ENCODE data around the gene CSNK1D. TPM values are rescaled to one million over a fixed set of nuclear protein-coding genes. Genes with fewer than 3 reads are reported as not detected.
A peak's percentile ranks its signal among the peaks of the same experiment; 100 is the strongest.

CSNK1D gene
- total RNA-seq, 1 experiment from 2014 or later, result 157 TPM

DNA sequence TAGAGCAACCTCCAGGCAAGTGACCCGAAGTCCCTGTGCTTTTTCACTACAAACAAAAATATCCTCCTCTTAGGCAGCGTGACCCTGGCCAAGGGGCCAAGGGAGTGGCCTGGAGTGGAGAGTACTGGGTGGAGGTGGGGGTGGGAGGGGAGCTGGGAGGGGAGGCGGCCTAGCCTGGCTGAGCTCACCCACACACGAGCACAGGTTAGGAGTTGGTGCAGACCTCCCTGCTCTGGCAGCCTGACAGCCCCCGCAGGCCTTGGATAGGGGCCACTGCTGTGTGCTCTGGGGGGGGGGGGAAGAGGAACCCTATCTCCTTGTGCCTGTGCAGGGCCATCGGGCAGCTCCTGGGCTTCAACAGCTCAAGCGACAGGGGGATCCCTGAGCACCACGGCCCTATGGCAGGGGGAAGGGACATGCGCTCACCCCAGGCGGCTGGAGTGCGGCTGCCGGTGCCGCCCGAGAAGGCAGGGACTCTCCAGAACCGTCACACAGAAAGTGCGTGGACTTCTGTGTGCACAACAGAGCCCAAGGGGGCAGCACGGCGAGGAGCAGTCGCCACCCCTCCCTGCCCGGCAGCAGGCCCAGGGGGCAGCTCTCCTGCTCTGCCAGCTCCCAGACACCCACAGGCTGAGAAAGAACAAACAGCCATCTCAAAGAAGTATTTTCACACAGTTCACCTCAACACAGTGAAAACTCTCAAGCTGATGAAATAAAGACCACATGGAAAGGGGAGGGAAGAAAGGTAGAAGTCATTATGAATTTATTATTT lies 31.4 kb downstream of the CSNK1D start:
- peak overlapping the region; percentile 58 for H3K27ac Mint-ChIP-seq (ENCODE audit: unreplicated experiment)
- DNase-seq, result no peak
- peaks cover 90% of the 10 kb centered on the region for H3K36me3 Mint-ChIP-seq (ENCODE audit: insufficient read depth, unreplicated experiment)
- peaks cover 33% of the 10 kb centered on the region for H3K4me1 Mint-ChIP-seq (ENCODE audit: low read depth, unreplicated experiment)
- intact Hi-C loops (cut with micrococcal nuclease; ENCODE audit: unreplicated experiment), result loop anchor here (10.0 kb wide), 2 partner anchors 53 to 83 kb away; no protein-coding TSS in a partner anchor
- BruUV-seq (replicated peaks), result no TSS peak
- H3K4me3 Mint-ChIP-seq (ENCODE audit: low read depth, unreplicated experiment), result no peak overlapping the region
- TF ChIP-seq, protein P1, sequence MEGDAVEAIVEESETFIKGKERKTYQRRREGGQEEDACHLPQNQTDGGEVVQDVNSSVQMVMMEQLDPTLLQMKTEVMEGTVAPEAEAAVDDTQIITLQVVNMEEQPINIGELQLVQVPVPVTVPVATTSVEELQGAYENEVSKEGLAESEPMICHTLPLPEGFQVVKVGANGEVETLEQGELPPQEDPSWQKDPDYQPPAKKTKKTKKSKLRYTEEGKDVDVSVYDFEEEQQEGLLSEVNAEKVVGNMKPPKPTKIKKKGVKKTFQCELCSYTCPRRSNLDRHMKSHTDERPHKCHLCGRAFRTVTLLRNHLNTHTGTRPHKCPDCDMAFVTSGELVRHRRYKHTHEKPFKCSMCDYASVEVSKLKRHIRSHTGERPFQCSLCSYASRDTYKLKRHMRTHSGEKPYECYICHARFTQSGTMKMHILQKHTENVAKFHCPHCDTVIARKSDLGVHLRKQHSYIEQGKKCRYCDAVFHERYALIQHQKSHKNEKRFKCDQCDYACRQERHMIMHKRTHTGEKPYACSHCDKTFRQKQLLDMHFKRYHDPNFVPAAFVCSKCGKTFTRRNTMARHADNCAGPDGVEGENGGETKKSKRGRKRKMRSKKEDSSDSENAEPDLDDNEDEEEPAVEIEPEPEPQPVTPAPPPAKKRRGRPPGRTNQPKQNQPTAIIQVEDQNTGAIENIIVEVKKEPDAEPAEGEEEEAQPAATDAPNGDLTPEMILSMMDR (IDR thresholded peaks at IDR 0.05; ENCODE audit: unreplicated experiment), result no peak
- no peaks in the 10 kb centered on the region for H3K9me3 Mint-ChIP-seq (ENCODE audit: low read depth, unreplicated experiment)
- H3K27me3 Mint-ChIP-seq (ENCODE audit: unreplicated experiment), result no peaks in the 10 kb centered on the region
- CTCF ChIA-PET, result interaction anchor here (0.7 to 1.0 kb wide), 2 partner anchors 54 to 97 kb away, joined by 3 to 7 read pairs; no protein-coding TSS in a partner anchor

DNA sequence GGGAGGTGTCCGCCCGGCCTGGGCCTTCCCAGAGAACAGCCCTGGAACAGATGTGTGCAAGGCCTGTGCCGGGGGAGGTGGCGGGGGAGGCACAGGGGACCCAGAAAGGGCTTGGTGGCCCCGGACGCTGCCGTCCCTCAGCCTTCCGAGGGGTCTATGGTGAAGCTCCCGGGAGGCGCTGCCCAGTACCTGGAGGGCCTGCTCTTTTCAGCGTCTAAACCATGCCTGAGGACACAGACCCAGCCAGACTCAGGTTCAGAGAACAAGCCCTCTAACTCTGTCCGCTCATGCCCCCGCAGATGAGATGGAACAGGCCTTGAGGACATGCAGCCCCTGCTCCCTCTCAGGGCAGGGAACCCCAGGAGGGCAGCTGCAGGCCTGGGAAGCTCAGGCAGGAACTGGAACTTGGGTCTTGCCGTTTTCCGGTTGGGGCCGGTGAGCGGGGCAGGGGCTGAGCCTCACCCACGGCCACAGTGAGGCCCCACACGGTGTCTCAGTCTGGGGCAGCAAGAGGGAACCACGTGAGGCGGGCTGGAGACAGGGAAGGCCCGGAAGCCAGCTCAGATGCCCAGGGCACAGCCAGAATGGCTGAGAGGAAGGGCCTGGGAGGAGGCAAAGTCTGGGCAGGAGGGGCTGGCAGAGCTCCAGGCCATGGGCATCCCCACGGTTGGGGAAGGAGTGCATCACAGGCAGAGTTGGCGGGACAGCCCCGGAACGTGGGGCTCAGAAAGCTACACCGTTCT lies 32.1 kb downstream of the CSNK1D start:
- BruUV-seq (replicated peaks), result no TSS peak
- peak overlapping the region; percentile 58 for H3K27ac Mint-ChIP-seq (ENCODE audit: unreplicated experiment)
- H3K9me3 Mint-ChIP-seq (ENCODE audit: low read depth, unreplicated experiment), result no peaks in the 10 kb centered on the region
- TF ChIP-seq, protein P1 (IDR thresholded peaks at IDR 0.05; ENCODE audit: unreplicated experiment), result no peak
- peaks cover 86% of the 10 kb centered on the region for H3K36me3 Mint-ChIP-seq (ENCODE audit: insufficient read depth, unreplicated experiment)
- CTCF ChIA-PET, result interaction anchor here (0.7 to 1.0 kb wide), 3 partner anchors 9 to 98 kb away, joined by 3 to 7 read pairs (median 7); no protein-coding TSS in a partner anchor
- no peak overlapping the region for H3K4me3 Mint-ChIP-seq (ENCODE audit: low read depth, unreplicated experiment)
- intact Hi-C loops (cut with micrococcal nuclease; ENCODE audit: unreplicated experiment), result loop anchor here (10.0 kb wide), 2 partner anchors 53 to 83 kb away; no protein-coding TSS in a partner anchor
- no peaks in the 10 kb centered on the region for H3K27me3 Mint-ChIP-seq (ENCODE audit: unreplicated experiment)
- DNase-seq, result peak; percentile 48
- peaks cover 25% of the 10 kb centered on the region for H3K4me1 Mint-ChIP-seq (ENCODE audit: low read depth, unreplicated experiment)

DNA sequence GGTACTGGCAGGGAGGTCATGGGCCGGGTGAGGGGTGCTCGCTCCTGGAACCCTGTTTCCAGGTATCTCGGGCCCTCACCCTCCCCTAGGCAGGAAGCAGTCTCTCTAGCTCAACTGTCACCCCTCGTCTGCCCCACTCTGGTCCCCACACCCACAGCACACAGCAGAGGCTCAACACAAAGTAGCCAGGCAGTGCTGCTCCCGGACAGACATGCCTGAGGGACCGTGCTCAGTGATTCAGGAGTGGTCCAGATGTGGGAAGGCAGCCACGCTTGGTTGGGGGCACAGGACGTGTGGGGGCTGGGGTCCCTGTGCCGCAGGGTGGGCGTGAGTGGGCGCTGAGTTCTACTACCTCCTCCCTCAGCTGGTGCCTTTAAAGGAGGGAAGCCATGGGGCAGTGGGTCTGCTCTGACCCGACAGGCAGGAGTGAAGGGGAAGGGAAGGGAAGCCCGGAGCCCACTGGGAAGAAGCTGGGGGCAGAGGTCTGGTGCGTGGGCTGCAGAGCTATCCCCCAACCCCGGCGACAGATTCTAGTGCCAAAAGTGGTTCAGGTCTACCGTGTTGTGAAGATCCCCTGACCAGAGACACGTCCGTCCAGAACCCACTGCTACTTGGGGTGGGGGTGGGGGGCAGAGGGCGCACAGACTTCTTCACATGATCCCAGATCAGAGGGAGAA lies 32.9 kb downstream of the CSNK1D start:
- Mint-ChIP-seq H3K4me1 (ENCODE audit: low read depth, unreplicated experiment) (peaks cover 23% of the 10 kb centered on the region), H3K27ac (ENCODE audit: unreplicated experiment) (peak overlapping the region; percentile 17), H3K36me3 (ENCODE audit: insufficient read depth, unreplicated experiment) (peaks cover 84% of the 10 kb centered on the region), H3K4me3 (ENCODE audit: low read depth, unreplicated experiment) (no peak overlapping the region), H3K9me3 (ENCODE audit: low read depth, unreplicated experiment) (no peaks in the 10 kb centered on the region), H3K27me3 (ENCODE audit: unreplicated experiment) (no peaks in the 10 kb centered on the region)
- CTCF ChIA-PET, result interaction anchor here (0.7 kb wide), 1 partner anchor 10 kb away, joined by 7 read pairs; no protein-coding TSS in a partner anchor
- BruUV-seq (replicated peaks), result no TSS peak
- TF ChIP-seq, protein P1 (IDR thresholded peaks at IDR 0.05; ENCODE audit: unreplicated experiment), result no peak
- no peak for DNase-seq
- intact Hi-C loops (cut with micrococcal nuclease; ENCODE audit: unreplicated experiment), result loop anchor here (10.0 kb wide), 2 partner anchors 54 to 84 kb away; no protein-coding TSS in a partner anchor

DNA sequence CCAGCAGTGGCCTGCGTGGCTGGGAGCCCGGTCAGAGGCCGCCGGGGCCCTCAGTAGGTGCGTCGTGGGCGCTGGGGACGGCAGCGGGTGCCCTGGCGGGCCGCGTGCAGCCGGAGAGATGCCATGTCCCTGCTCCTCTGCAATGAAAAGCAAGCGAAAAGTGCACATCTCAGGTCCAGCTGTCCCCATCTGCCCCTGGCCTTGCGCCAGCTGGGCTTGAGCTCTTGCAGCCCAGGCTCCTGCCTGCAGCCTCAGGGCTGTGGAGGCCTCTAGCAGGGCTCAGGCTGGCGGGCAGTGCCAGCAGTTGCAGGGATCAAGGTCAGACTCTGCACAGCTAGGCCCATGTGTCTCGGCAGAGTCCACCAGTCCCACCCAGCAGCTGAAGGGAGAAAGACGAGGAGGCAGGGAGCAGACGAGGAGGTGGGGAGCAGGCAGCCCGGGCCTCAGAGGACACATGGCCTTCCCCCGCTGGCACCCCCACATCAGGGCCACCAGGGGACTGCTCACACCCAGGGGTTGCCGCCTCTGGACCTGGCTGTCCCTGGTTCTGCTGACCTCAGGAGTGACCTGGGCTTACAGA lies 33.5 kb downstream of the CSNK1D start:
- H3K4me1 Mint-ChIP-seq (ENCODE audit: low read depth, unreplicated experiment), result peaks cover 20% of the 10 kb centered on the region
- no peak overlapping the region for H3K4me3 Mint-ChIP-seq (ENCODE audit: low read depth, unreplicated experiment)
- H3K9me3 Mint-ChIP-seq (ENCODE audit: low read depth, unreplicated experiment), result no peaks in the 10 kb centered on the region
- DNase-seq, result no peak
- peak overlapping the region; percentile 17 for H3K27ac Mint-ChIP-seq (ENCODE audit: unreplicated experiment)
- TF ChIP-seq, protein P1 (IDR thresholded peaks at IDR 0.05; ENCODE audit: unreplicated experiment), result no peak
- H3K36me3 Mint-ChIP-seq (ENCODE audit: insufficient read depth, unreplicated experiment), result peaks cover 78% of the 10 kb centered on the region
- BruUV-seq (replicated peaks), result no TSS peak
- no peaks in the 10 kb centered on the region for H3K27me3 Mint-ChIP-seq (ENCODE audit: unreplicated experiment)
- intact Hi-C loops (cut with micrococcal nuclease; ENCODE audit: unreplicated experiment), result loop anchor here (10.0 kb wide), 2 partner anchors 55 to 85 kb away; no protein-coding TSS in a partner anchor
- CTCF ChIA-PET, result no interaction called here
